ENCODE measurements around the gene SDK1. TPM values are rescaled to one million over a fixed set of nuclear protein-coding genes. Genes with fewer than 3 reads are reported as not detected.

The SDK1 gene
- polyA plus RNA-seq, 1 donor: 3.6 TPM

DNA sequence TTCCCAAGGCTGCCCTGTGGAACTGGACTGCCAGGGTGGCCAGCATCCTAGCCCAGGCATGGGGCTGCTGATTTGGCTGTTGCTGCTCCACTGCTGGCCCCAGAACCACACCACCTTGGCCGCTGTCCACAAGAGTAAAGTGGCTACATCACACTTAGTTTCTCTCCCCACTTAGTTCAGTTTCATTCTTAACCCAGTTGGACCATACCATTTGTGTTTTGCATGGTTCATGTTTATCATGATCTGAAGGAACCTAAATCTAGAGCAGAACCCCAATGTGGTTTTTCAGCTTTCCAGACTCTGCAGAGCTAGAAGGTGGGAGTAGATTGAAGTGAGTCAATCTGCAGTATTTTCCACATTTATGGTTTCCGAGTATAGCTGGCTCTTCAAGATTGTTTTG lies 32.8 kb downstream of the SDK1 start:
- DNase-seq: no peak

GRCh38 chr7:3336042-3336665 lies 35.1 kb downstream of the SDK1 start:
- no peak for DNase-seq

GRCh38 chr7:3338161-3338560 lies 37.1 kb downstream of the SDK1 start:
- DNase-seq: no peak

DNA sequence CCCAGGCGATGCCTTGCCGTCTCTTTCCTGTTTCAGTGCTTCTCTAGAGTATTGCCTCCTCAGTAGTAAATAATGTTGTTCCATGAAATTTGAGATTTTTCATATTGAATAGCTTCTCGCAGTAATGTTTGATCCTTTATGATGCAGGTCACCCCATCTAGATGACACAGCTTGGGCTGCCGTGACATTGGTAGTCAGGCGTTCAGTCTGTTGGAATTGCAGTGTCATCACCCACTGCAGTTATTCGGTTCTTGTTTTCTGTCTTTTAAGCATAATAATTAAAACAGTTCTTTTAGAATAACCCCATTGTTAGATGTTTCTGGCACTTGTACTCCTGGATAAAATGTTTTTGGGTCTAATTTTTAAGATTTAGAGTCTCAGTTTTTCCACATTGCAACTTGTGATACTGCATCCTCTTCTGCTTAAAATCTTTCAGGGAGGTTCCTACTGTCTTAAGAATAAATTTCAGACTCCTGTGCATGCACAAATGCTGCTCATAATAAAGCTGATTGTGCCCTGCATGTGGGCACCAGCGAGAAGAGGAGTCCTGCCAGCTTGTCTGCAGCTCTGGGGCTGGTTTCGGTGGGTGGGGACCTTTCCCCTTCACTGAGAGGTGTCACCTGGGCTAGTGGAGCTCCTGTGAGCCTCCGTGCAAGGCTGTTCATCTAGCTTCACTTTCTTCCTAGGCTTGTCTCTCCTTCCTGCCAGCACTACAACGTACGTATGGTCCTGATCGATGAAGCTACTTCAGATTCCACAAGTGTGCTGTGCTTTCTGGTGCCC lies 44.8 kb downstream of the SDK1 start:
- no peak for DNase-seq

DNA sequence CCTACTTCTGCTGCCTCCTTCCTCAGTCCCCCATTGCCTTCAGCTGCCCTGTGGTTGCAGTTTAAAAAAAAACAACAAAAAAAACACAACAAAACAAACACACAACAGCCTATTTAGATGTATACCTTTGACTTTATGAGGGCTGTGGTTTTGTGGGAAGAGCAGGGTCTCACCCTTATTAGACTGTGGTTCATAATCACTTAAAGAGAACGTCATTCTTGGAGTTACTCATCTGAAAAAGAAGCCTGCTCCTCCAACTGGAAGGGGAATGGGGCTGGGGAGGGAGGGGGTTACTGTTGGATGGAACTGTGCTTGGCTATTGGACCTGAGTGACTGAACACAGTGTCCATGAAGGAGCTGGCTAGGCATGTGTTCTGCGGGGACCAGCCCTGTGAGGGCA lies 48.1 kb downstream of the SDK1 start:
- DNase-seq: no peak

GRCh38 chr7:3356173-3356572 lies 55.1 kb downstream of the SDK1 start:
- no peak for DNase-seq

DNA sequence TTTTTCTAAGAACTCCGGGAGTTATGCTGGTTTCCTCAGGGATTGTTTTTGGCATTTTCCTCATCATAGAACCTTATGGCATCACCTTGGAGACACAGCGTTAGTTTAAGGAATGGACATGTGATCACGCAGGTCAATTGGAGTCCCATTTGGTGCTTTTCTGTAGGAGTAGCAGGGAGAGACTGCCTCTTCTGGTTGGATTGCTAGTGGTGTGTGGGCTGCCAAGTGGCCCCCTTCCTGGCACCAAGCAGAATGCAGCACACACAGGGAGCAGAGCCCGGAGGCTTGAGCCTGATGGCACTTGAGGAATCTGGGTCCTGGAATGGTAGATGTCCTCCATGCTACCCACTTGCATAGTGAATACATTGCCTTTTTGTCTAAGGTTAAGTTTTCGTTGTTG lies 57.9 kb downstream of the SDK1 start:
- no peak for DNase-seq

- no peak for DNase-seq
Measured at GRCh38 chr7:3367261-3367660, 66.2 kb downstream of the SDK1 start.

- no peak for DNase-seq
Measured at GRCh38 chr7:3370068-3370830, 69.2 kb downstream of the SDK1 start.

DNA sequence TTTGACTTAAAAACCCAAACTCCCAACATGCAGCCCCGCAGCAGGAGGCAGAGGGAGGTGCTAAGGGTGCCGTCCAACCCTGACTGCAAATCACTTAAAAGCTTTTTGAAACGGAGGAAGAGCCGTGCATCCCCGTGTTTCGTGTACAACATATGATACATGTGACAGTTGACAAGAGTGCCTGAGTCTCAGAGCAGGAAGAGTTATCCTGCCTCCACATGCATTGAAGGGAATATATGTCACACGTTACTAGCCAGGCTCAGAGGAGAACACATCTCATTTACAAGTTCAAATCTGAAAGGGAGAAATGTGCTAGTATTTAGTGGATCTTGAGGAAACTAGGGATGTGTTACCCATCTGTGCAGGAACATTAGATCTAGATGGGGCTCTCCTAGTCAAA lies 69.9 kb downstream of the SDK1 start:
- no peak for DNase-seq

DNA sequence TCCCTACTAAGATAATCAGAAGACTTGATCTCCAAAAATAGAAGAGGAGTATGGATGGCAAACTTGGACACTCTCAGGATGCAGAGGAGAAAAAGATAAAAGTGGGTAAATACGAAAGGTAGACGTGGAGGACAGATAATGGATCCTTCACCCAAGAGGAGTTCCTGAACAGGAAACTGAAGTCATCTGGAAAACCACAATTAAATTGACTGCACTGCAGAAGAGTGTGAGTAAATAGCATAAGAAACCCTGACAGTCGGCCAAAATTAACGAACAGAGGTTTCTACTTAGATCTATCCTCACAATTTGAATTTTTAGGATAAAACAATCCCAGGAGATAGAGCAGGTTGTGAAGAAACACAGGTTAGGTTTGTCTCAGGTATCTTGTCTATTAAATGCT lies 70.5 kb downstream of the SDK1 start:
- no peak for DNase-seq

DNA sequence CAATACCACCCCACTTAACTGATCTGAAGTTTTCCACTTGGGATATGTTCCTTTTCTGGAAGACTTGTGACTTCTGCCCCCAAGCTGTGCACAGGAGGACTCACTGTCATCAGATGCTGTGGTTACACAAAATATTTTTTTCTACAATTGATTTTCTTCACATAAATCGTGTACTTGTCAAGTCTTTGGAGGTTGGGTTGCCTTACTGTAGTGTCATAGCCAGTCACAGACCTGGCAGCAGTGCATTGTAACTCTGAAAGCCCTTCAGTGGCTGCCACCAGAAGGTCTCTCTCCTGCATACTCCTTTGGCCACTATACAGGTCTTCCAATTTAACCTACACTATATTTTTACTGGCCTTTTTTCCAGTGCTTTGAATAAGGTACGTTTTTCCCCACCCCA lies 73.2 kb downstream of the SDK1 start:
- no peak for DNase-seq

DNA sequence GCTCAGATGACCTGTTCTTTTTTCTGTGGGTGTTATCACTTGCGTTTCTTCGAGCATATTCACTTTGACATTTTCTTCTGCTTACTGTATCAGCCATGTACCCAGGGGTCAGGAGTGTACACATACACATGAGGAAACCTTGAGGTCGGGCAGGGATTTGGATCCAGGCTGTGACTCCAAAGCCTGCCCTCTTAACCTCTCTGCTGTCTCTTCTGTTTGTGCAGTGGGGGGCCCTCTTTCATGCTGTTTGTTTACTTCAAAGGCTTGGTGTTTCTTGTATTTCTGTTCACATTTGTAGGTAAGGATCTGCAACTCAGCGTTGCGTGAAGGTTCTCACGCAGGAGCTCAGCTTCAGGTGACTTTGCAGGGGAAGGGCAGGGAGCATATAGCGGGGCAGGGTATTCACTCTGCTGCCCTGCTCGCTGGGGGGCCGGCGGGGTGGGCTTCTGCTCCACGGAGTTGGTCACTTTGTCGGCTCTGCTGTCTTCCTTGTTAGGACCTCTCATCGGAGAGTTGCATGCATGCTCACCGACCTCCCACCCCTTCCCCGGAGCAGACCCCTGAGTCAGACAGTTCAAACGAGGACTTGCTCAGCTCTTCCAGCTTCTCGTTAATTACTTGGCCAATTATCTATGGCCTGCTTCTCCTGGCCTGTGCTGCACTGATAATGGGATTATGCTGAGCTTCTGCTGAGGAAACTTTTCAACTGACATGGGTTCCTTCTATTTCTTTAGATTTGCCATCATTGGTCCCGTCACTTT lies 77.5 kb downstream of the SDK1 start:
- DNase-seq: no peak

DNA sequence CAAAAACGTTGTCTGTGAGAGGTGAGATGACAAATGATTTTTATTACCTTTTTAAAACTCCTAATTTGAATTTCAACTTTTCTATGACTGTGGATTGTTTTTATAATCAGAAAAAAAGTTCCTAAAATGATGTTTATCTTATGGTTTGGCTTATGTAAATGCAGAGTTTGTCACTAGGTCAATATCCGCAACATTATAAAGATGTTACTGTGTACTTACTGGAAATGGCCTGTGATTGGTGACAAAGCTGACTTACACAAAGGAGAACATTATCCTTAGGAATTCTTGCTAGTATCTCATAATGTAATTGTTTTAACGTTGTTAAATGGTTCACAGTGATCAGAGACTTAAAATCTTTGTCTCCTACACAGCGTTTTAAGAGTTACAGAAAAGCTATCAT lies 79.0 kb downstream of the SDK1 start:
- no peak for DNase-seq

GRCh38 chr7:3380886-3381685 lies 80.0 kb downstream of the SDK1 start:
- DNase-seq: no peak

- no peak for DNase-seq
Measured at GRCh38 chr7:3386423-3387190, 85.6 kb downstream of the SDK1 start.

DNA sequence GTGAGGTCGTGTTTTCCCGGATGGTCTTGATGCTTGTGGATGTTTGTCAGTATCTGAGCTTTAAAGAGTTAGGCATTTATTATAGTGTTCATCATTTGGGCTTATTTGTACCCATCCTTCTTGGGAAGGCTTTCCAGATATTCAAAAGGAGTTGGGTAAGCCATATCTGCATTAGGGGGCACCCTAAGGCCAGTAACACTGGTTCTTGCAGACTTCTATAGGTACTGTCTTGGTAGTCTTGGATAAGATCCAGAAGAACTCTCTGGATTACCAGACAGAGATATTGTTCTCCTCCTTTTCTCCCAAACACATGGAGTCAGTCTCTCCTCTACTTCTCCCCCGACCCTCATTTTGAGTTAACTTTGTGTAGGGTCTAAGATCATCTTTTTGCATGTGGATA lies 92.8 kb downstream of the SDK1 start:
- no peak for DNase-seq

DNA sequence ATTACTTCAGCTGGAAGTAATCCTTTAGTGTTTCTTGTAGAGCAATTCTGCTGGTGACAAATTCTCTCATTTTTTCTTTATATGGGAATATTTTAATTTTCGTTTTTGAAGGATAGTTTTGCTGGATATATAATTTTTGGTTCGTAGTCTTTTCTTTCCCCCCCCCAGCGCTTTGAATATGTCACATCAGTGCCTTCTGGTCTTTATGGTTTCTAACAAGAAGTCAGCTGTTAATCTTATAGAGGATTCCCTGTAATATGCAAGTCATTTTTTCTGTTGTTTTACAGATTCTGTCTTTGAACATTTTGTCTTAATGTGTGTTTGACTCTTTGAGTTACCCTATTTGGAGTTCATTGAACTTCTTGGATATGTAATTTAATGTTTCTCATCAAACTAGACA lies 96.3 kb downstream of the SDK1 start:
- DNase-seq: no peak

GRCh38 chr7:3399858-3400257 lies 98.8 kb downstream of the SDK1 start:
- DNase-seq: no peak

- no peak for DNase-seq
Measured at GRCh38 chr7:3404501-3404900, 103.4 kb downstream of the SDK1 start.

Measured in hindlimb muscle (tissue), 1 donor.